Measurements from ENCODE around the gene RNF213. TPM values are rescaled to one million over a fixed set of nuclear protein-coding genes. Genes with fewer than 3 reads are reported as not detected.

Gene RNF213
- total RNA-seq, 1 donor from 2014 or later = 25.6 TPM

GRCh38 chr17:80425835-80426426 is 165.3 kb downstream of the RNF213 start:
- H3K9me3 ChIP-seq (replicated peaks) = no peaks in the 10 kb centered on the region
- TF ChIP-seq CTCF (IDR thresholded peaks at IDR 0.05; ENCODE audit: borderline replicate concordance) = no peak
- H3K27ac ChIP-seq (replicated peaks) = no peak overlapping the region
- DNase-seq = no peak
- H3K4me3 ChIP-seq = no peak overlapping the region
- no peaks in the 10 kb centered on the region for H3K36me3 ChIP-seq
- no peaks in the 10 kb centered on the region for H3K27me3 ChIP-seq (ENCODE audit: low read depth)
- intact Hi-C loops (cut with micrococcal nuclease) = loop anchor here (10.0 kb wide), 1 partner anchor 559 kb away; no protein-coding TSS in a partner anchor
- peaks cover 20% of the 10 kb centered on the region for H3K4me1 ChIP-seq

GRCh38 chr17:80426671-80427326 is 166.1 kb downstream of the RNF213 start:
- DNase-seq = peak; percentile 66
- no peak overlapping the region for H3K27ac ChIP-seq (replicated peaks)
- peak; percentile 98 for TF ChIP-seq CTCF (IDR thresholded peaks at IDR 0.05; ENCODE audit: borderline replicate concordance)
- no peaks in the 10 kb centered on the region for H3K27me3 ChIP-seq (ENCODE audit: low read depth)
- H3K4me1 ChIP-seq = peaks cover 20% of the 10 kb centered on the region
- intact Hi-C loops (cut with micrococcal nuclease) = loop anchor here (10.0 kb wide), 1 partner anchor 558 kb away; no protein-coding TSS in a partner anchor
- no peaks in the 10 kb centered on the region for H3K36me3 ChIP-seq
- no peak overlapping the region for H3K4me3 ChIP-seq
- no peaks in the 10 kb centered on the region for H3K9me3 ChIP-seq (replicated peaks)

- no peak for TF ChIP-seq CTCF (IDR thresholded peaks at IDR 0.05; ENCODE audit: borderline replicate concordance)
- intact Hi-C loops (cut with micrococcal nuclease) = loop anchor here (10.0 kb wide), 1 partner anchor 557 kb away; no protein-coding TSS in a partner anchor
- Histone ChIP-seq H3K9me3 (replicated peaks) (no peaks in the 10 kb centered on the region), H3K4me1 (peaks cover 20% of the 10 kb centered on the region), H3K4me3 (no peak overlapping the region), H3K27ac (replicated peaks) (no peak overlapping the region), H3K36me3 (no peaks in the 10 kb centered on the region), H3K27me3 (ENCODE audit: low read depth) (no peaks in the 10 kb centered on the region)
- DNase-seq = no peak
These were observed 167.0 kb downstream of the RNF213 start for GRCh38 chr17:80427366-80428282.

- no peak for TF ChIP-seq CTCF (IDR thresholded peaks at IDR 0.05; ENCODE audit: borderline replicate concordance)
These were observed 167.7 kb downstream of the RNF213 start for GRCh38 chr17:80428363-80428762.

GRCh38 chr17:80428796-80429195 is 168.1 kb downstream of the RNF213 start:
- H3K27ac ChIP-seq (replicated peaks) = no peak overlapping the region
- H3K27me3 ChIP-seq (ENCODE audit: low read depth) = no peaks in the 10 kb centered on the region
- H3K9me3 ChIP-seq (replicated peaks) = no peaks in the 10 kb centered on the region
- DNase-seq = no peak
- H3K4me3 ChIP-seq = no peak overlapping the region
- intact Hi-C loops (cut with micrococcal nuclease) = loop anchor here (10.0 kb wide), 1 partner anchor 556 kb away; no protein-coding TSS in a partner anchor
- H3K4me1 ChIP-seq = peaks cover 9% of the 10 kb centered on the region
- no peaks in the 10 kb centered on the region for H3K36me3 ChIP-seq
- no peak for TF ChIP-seq CTCF (IDR thresholded peaks at IDR 0.05; ENCODE audit: borderline replicate concordance)

More at GRCh38 chr17:80428363-80428762, 167.7 kb downstream of the RNF213 start:
- intact Hi-C loops (cut with micrococcal nuclease) = loop anchor here (10.0 kb wide), 1 partner anchor 556 kb away; no protein-coding TSS in a partner anchor
- H3K36me3 ChIP-seq = no peaks in the 10 kb centered on the region
- no peak overlapping the region for H3K27ac ChIP-seq (replicated peaks)
- H3K9me3 ChIP-seq (replicated peaks) = no peaks in the 10 kb centered on the region
- DNase-seq = no peak
- no peaks in the 10 kb centered on the region for H3K27me3 ChIP-seq (ENCODE audit: low read depth)
- H3K4me1 ChIP-seq = peaks cover 13% of the 10 kb centered on the region
- H3K4me3 ChIP-seq = no peak overlapping the region

Measured in left ventricle myocardium inferior (tissue), 1 donor.